ENCODE measurements around the gene PKNOX1.
"Not testable (repeated sequence)": the region's sequence is repeated elsewhere in the genome, so short reads cannot be mapped to it uniquely, and the experiment has no call there.

PKNOX1 gene

DNA sequence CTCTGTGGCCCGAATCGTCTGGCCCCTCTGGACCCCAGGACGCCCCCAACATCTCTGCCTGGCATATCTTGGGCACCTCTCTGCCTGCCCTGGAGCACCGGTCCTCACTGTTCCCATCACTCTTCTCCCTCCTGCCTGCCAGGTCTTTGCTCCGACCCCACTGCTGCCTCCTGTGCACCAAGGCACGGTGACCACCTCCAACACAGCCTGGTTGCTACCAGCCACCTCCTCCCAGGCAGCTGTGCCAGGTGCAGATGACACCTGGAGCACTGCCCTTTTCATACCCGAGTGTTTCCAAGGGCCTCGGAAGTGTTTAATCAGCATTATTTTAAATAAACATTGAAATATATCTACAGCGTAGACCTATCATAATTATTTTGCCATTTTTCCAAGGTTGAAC lies 31.3 kb downstream of the PKNOX1 start:
- Histone ChIP-seq H3K36me3 (ENCODE audit: control insufficient read depth in 2 of 2, insufficient read depth in 2 of 2, low read length in 2 of 2) (peaks cover 4 to 14% of the 10 kb centered on the region in 2 donors), H3K27ac (ENCODE audit: low read length) (no peak overlapping the region), H3K9ac (ENCODE audit: low read length in 2 of 2) (no peak overlapping the region), H3K27me3 (ENCODE audit: control insufficient read depth in 1 of 2, insufficient read depth in 2 of 2, low read length in 2 of 2) (no peaks in the 10 kb centered on the region), H3K4me1 (ENCODE audit: control insufficient read depth, insufficient read depth, low read length) (peaks cover 6% of the 10 kb centered on the region), H3K4me3 (ENCODE audit: low read length in 2 of 2) (no peak overlapping the region), H3K9me3 (ENCODE audit: control insufficient read depth in 2 of 2, low read length in 2 of 2) (no peaks in the 10 kb centered on the region)

DNA sequence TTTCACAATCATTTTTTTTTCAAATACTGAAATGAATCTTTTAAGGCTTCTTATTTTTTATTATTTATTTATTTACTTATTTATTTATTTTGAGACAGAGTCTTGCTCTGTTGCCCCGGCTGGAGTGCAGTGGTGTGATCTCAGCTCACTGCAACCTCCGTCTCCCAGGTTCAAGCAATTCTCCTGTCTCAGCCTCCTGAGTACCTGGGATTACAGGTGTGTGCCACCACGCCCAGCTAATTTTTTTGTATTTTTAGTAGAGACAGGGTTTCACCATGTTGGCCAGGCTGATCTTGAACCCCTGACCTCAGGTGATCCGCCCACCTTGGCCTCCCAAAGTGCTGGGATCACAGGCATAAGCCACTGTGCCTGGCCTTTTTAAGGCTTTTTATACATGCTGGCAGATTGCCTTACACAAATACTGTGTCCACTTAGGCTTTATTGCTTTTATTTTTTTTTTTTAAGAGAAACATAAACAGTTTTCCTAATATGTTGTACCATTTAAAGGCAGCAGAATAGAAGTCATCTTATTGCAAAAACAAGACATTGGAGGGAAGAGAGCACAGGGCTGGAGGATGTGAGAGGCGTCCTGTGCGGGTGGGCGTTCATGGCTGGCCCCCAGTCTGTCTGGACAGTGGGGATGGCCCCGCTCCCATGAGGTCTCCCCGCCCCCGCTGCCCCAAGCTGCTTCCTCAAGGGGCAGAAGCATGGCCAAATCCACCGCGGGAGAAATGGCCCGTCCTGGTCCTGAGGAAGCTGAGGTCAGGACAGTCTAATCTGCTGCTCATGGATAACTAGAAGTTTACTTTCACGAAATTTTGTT lies 31.9 kb downstream of the PKNOX1 start:
- not testable (repeated sequence) for H3K27ac ChIP-seq (ENCODE audit: low read length); H3K4me1 ChIP-seq (ENCODE audit: control insufficient read depth, insufficient read depth, low read length); H3K9ac ChIP-seq (ENCODE audit: low read length in 2 of 2); H3K4me3 ChIP-seq (ENCODE audit: low read length in 2 of 2); H3K9me3 ChIP-seq (ENCODE audit: control insufficient read depth in 2 of 2, low read length in 2 of 2); H3K27me3 ChIP-seq (ENCODE audit: control insufficient read depth in 1 of 2, insufficient read depth in 2 of 2, low read length in 2 of 2)
- peaks cover 5 to 15% of the 10 kb centered on the region in 2 donors for H3K36me3 ChIP-seq (ENCODE audit: control insufficient read depth in 2 of 2, insufficient read depth in 2 of 2, low read length in 2 of 2)

DNA sequence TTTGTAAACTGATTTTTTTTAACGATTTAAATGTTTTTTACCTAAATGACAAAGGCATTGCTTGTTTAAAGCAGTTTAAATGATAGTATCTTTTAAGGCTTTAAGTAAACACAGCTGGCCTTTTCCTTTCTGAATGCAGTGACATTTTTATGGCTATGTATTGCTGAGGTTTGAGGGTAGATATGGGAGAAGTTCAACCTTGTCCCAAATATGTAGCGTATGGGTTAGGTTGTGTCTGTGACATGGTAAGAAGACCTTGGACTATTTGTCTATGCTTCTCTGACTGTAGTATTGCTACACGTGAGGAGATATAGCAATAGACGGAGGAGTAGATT lies 32.5 kb downstream of the PKNOX1 start:
- H3K27ac ChIP-seq (ENCODE audit: low read length), result no peak overlapping the region

DNA sequence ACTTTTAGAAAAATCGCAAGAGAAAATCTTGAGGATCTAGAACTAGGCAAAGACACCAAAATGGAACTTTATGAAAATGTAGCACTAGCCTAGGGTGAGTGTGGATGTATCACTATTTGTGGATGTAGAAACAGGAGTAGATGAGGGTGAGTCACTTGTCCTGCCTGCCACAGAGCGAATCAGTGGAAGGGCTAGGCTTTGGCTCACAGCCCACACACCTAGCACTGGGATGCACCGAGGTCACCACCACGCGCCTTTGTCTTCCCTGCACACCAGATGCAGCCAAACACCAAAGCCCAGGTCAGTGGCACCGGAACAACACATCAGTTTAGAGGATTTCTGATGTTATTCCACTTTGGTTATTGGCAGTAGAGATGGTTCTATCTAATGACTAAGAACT lies 38.2 kb downstream of the PKNOX1 start:
- Histone ChIP-seq H3K4me1 (ENCODE audit: control insufficient read depth, insufficient read depth, low read length) (no peaks in the 10 kb centered on the region), H3K36me3 (ENCODE audit: control insufficient read depth in 2 of 2, insufficient read depth in 2 of 2, low read length in 2 of 2) (peaks cover 17 to 35% of the 10 kb centered on the region in 2 donors), H3K27ac (ENCODE audit: low read length) (no peak overlapping the region), H3K27me3 (ENCODE audit: control insufficient read depth in 1 of 2, insufficient read depth in 2 of 2, low read length in 2 of 2) (no peaks in the 10 kb centered on the region), H3K4me3 (ENCODE audit: low read length in 2 of 2) (no peak overlapping the region), H3K9ac (ENCODE audit: low read length in 2 of 2) (no peak overlapping the region), H3K9me3 (ENCODE audit: control insufficient read depth in 2 of 2, low read length in 2 of 2) (no peaks in the 10 kb centered on the region)

More for the DNA sequence above, 32.5 kb downstream of the PKNOX1 start:
- H3K9me3 ChIP-seq (ENCODE audit: control insufficient read depth in 2 of 2, low read length in 2 of 2), result no peaks in the 10 kb centered on the region
- H3K4me3 ChIP-seq (ENCODE audit: low read length in 2 of 2), result no peak overlapping the region
- no peak overlapping the region for H3K9ac ChIP-seq (ENCODE audit: low read length in 2 of 2)
- no peaks in the 10 kb centered on the region for H3K4me1 ChIP-seq (ENCODE audit: control insufficient read depth, insufficient read depth, low read length)
- H3K36me3 ChIP-seq (ENCODE audit: control insufficient read depth in 2 of 2, insufficient read depth in 2 of 2, low read length in 2 of 2), result peaks cover 6 to 21% of the 10 kb centered on the region in 2 donors
- H3K27me3 ChIP-seq (ENCODE audit: control insufficient read depth in 1 of 2, insufficient read depth in 2 of 2, low read length in 2 of 2), result no peaks in the 10 kb centered on the region

DNA sequence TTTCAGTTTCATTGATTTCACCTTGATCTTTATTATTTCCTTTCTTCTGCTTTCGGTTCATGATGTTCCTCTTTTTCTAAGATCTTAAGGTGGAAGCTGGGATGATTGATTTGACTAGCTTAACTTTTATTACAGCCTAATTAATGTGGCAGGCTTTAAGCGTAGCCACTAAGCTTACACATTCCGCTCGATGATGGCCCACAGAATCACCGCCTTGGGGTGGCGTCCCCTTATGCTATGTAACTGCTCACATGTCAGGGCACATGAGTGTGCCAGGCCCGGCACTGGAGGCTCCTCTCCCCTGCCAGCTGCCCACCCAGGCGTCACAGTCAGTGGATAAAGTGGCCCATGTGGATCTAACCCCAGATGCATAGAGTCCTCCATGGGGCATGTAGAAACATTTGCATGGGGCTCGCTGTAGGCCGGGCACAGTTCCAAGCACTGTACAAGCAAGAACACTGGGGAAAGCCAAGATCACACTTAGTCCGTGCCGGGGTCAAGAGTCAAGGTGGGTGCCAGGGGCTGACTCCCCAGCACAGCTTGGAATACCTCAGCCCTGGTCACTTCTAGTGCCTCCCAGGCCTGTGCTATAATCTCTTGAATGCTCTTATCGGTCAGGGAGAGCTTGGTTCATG lies 41.7 kb downstream of the PKNOX1 start:
- H3K27me3 ChIP-seq (ENCODE audit: control insufficient read depth in 1 of 2, insufficient read depth in 2 of 2, low read length in 2 of 2), result no peaks in the 10 kb centered on the region
- H3K4me3 ChIP-seq (ENCODE audit: low read length in 2 of 2), result no peak overlapping the region
- no peaks in the 10 kb centered on the region for H3K9me3 ChIP-seq (ENCODE audit: control insufficient read depth in 2 of 2, low read length in 2 of 2)
- H3K4me1 ChIP-seq (ENCODE audit: control insufficient read depth, insufficient read depth, low read length), result no peaks in the 10 kb centered on the region
- peaks cover 13 to 43% of the 10 kb centered on the region in 2 donors for H3K36me3 ChIP-seq (ENCODE audit: control insufficient read depth in 2 of 2, insufficient read depth in 2 of 2, low read length in 2 of 2)
- H3K27ac ChIP-seq (ENCODE audit: low read length), result no peak overlapping the region
- no peak overlapping the region for H3K9ac ChIP-seq (ENCODE audit: low read length in 2 of 2)

DNA sequence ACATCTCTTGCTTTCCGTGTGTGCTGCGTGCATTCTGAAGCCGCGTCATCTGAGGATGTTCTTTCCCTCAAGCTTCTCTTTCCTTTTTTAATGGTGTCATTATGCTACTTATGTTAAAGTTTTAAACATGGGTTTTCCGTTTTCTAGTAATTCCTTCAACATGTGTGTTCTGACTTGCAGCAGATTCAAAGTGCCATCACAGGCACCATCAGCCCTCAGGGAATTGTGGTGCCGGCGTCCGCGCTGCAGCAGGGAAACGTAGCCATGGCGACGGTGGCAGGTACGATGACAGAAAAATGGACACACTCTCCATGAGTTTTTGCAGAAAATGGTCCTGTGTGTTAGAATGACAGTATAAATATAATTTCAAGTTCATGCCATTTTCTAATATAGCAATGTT lies 42.4 kb downstream of the PKNOX1 start:
- peaks cover 16 to 43% of the 10 kb centered on the region in 2 donors for H3K36me3 ChIP-seq (ENCODE audit: control insufficient read depth in 2 of 2, insufficient read depth in 2 of 2, low read length in 2 of 2)
- H3K9ac ChIP-seq (ENCODE audit: low read length in 2 of 2), result no peak overlapping the region
- H3K4me3 ChIP-seq (ENCODE audit: low read length in 2 of 2), result no peak overlapping the region
- H3K27me3 ChIP-seq (ENCODE audit: control insufficient read depth in 1 of 2, insufficient read depth in 2 of 2, low read length in 2 of 2), result no peaks in the 10 kb centered on the region
- H3K27ac ChIP-seq (ENCODE audit: low read length), result no peak overlapping the region
- no peaks in the 10 kb centered on the region for H3K9me3 ChIP-seq (ENCODE audit: control insufficient read depth in 2 of 2, low read length in 2 of 2)
- H3K4me1 ChIP-seq (ENCODE audit: control insufficient read depth, insufficient read depth, low read length), result no peaks in the 10 kb centered on the region

DNA sequence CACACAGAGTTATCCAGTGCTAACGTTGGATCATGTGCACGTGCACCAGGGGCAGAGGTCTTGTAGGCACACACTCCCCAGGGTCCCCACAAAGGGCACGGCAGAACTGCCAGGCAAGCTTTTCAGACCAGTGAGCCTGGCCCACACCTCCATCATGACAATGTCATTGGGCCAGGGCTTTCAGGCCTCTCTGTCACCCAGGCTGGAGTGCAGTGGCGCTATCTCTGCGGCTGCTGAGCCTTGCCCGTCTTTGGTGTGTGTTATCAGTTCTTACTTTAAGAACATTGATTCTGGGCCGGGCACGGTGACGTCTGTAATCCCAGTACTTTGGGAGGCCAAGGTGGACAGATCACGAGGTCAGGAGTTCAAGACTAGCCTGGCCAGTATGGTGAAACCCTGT lies 44.2 kb downstream of the PKNOX1 start:
- Histone ChIP-seq H3K27me3 (ENCODE audit: control insufficient read depth in 1 of 2, insufficient read depth in 2 of 2, low read length in 2 of 2) (no peaks in the 10 kb centered on the region), H3K9me3 (ENCODE audit: control insufficient read depth in 2 of 2, low read length in 2 of 2) (no peaks in the 10 kb centered on the region), H3K27ac (ENCODE audit: low read length) (no peak overlapping the region), H3K9ac (ENCODE audit: low read length in 2 of 2) (no peak overlapping the region), H3K36me3 (ENCODE audit: control insufficient read depth in 2 of 2, insufficient read depth in 2 of 2, low read length in 2 of 2) (peaks cover 16 to 43% of the 10 kb centered on the region in 2 donors), H3K4me3 (ENCODE audit: low read length in 2 of 2) (no peak overlapping the region), H3K4me1 (ENCODE audit: control insufficient read depth, insufficient read depth, low read length) (no peaks in the 10 kb centered on the region)

DNA sequence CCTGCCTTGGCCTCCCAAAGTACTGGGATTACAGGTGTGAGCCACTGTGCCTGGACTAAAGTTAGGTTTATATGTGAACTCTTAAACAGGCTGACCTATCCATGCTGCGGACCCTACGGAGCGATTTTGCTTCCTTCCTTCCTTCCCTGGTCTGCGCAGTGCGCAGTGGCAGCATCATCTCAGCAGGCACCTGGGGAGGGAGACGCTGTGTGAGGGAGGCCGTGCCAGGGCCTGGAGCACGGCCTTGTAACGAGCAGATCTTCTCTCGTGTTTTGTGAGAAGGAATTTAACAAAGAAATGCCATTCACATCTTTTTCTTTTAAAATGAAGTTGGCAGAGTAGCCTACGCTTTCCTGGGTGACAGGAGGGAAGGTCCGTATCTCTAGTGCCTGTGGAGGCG lies 45.8 kb downstream of the PKNOX1 start:
- Histone ChIP-seq H3K4me1 (ENCODE audit: control insufficient read depth, insufficient read depth, low read length) (peaks cover 2% of the 10 kb centered on the region), H3K9me3 (ENCODE audit: control insufficient read depth in 2 of 2, low read length in 2 of 2) (no peaks in the 10 kb centered on the region), H3K4me3 (ENCODE audit: low read length in 2 of 2) (no peak overlapping the region), H3K27me3 (ENCODE audit: control insufficient read depth in 1 of 2, insufficient read depth in 2 of 2, low read length in 2 of 2) (no peaks in the 10 kb centered on the region), H3K36me3 (ENCODE audit: control insufficient read depth in 2 of 2, insufficient read depth in 2 of 2, low read length in 2 of 2) (peaks cover 16 to 45% of the 10 kb centered on the region in 2 donors), H3K27ac (ENCODE audit: low read length) (no peak overlapping the region), H3K9ac (ENCODE audit: low read length in 2 of 2) (no peak overlapping the region)

DNA sequence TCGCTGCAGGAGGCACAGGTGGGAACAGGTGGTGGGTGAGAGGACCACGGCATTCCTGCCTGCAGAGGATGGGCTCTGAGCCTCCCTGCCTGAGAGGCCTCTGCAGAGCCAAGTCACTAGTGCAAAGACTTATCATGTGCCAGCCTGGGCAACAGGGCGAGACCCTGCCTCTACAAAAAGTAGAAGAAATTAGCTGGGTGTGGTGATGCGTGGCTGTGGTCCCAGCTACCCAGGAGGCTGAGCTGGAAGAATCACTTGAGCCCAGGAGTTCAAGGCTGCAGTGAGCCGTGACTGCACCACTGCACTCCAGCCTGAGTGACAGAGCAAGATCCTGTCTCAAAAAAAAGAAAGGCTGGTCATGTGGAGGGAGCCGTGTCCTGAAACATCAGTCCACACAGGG lies 46.4 kb downstream of the PKNOX1 start:
- peaks cover 2% of the 10 kb centered on the region for H3K4me1 ChIP-seq (ENCODE audit: control insufficient read depth, insufficient read depth, low read length)
- H3K4me3 ChIP-seq (ENCODE audit: low read length in 2 of 2), result no peak overlapping the region
- peaks cover 18 to 50% of the 10 kb centered on the region in 2 donors for H3K36me3 ChIP-seq (ENCODE audit: control insufficient read depth in 2 of 2, insufficient read depth in 2 of 2, low read length in 2 of 2)
- H3K27ac ChIP-seq (ENCODE audit: low read length), result no peak overlapping the region
- H3K27me3 ChIP-seq (ENCODE audit: control insufficient read depth in 1 of 2, insufficient read depth in 2 of 2, low read length in 2 of 2), result no peaks in the 10 kb centered on the region
- H3K9me3 ChIP-seq (ENCODE audit: control insufficient read depth in 2 of 2, low read length in 2 of 2), result no peaks in the 10 kb centered on the region
- H3K9ac ChIP-seq (ENCODE audit: low read length in 2 of 2), result no peak overlapping the region

DNA sequence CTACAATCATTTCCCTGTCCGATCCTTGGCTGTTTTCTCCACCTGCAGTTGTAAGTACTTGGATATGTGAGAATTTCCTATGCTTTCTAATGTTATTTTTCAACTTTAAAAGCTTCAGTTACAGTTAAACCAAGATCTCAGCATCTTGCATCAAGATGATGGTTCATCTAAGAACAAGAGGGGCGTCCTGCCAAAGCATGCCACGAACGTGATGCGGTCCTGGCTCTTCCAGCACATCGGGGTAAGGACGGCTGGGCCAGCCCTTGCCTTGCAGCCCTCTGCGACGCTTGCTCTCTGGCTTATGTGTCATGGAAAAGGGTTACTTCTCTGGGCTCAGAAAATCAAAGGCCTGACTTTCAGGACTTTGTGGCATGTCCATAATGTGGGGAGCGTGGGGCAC lies 46.8 kb downstream of the PKNOX1 start:
- Histone ChIP-seq H3K36me3 (ENCODE audit: control insufficient read depth in 2 of 2, insufficient read depth in 2 of 2, low read length in 2 of 2) (peaks cover 18 to 46% of the 10 kb centered on the region in 2 donors), H3K9me3 (ENCODE audit: control insufficient read depth in 2 of 2, low read length in 2 of 2) (no peaks in the 10 kb centered on the region), H3K4me3 (ENCODE audit: low read length in 2 of 2) (no peak overlapping the region), H3K27ac (ENCODE audit: low read length) (no peak overlapping the region), H3K9ac (ENCODE audit: low read length in 2 of 2) (no peak overlapping the region), H3K27me3 (ENCODE audit: control insufficient read depth in 1 of 2, insufficient read depth in 2 of 2, low read length in 2 of 2) (no peaks in the 10 kb centered on the region), H3K4me1 (ENCODE audit: control insufficient read depth, insufficient read depth, low read length) (peaks cover 2% of the 10 kb centered on the region)

All from stomach smooth muscle (tissue), 2 donors.